NCI-H82 (cell line): ENCODE measurements around the gene SHMT1.
"Not testable (repeated sequence)": the region's sequence is repeated elsewhere in the genome, so short reads cannot be mapped to it uniquely, and the experiment has no call there.

Source experiments
- DNase-seq: peaks from one replicate; lab custom pipeline; 2025; lab: John Stamatoyannopoulos, UW

Gene SHMT1

GRCh38 chr17:18363101-18364049 lies at the start of gene SHMT1:
TSS of gene SHMT1 (minus strand) at chr17:18363550. CDS start at chr17:18355981, 7,569 bp downstream.
- DNase-seq, result peak; percentile 98

- DNase-seq, result not testable (repeated sequence)
These were observed 48.7 kb upstream of the SHMT1 start for GRCh38 chr17:18412001-18412538.

GRCh38 chr17:18411377-18411864 lies 48.1 kb upstream of the SHMT1 start:
- DNase-seq, result peak; percentile 57

GRCh38 chr17:18410736-18411135 lies 47.4 kb upstream of the SHMT1 start:
- peak; percentile 69 for DNase-seq

- not testable (repeated sequence) for DNase-seq
These were observed 46.0 kb upstream of the SHMT1 start for GRCh38 chr17:18409321-18409720.

GRCh38 chr17:18408906-18409305 lies 45.6 kb upstream of the SHMT1 start:
- DNase-seq, result not testable (repeated sequence)

GRCh38 chr17:18403604-18404003 lies 40.3 kb upstream of the SHMT1 start:
- not testable (repeated sequence) for DNase-seq

GRCh38 chr17:18403166-18403565 lies 39.8 kb upstream of the SHMT1 start:
- not testable (repeated sequence) for DNase-seq

GRCh38 chr17:18401872-18402590 lies 38.7 kb upstream of the SHMT1 start:
- not testable (repeated sequence) for DNase-seq

GRCh38 chr17:18388728-18389127 lies 25.4 kb upstream of the SHMT1 start:
- DNase-seq, result not testable (repeated sequence)

- DNase-seq, result not testable (repeated sequence)
These were observed 24.9 kb upstream of the SHMT1 start for GRCh38 chr17:18388266-18388665.

GRCh38 chr17:18387583-18387982 lies 24.2 kb upstream of the SHMT1 start:
- DNase-seq, result not testable (repeated sequence)

GRCh38 chr17:18384271-18384670 lies 20.9 kb upstream of the SHMT1 start:
- not testable (repeated sequence) for DNase-seq

- not testable (repeated sequence) for DNase-seq
These were observed 19.7 kb upstream of the SHMT1 start for GRCh38 chr17:18383079-18383481.

GRCh38 chr17:18382441-18383078 lies 19.2 kb upstream of the SHMT1 start:
- DNase-seq, result no peak

GRCh38 chr17:18381953-18382245 lies 18.5 kb upstream of the SHMT1 start:
- no peak for DNase-seq

GRCh38 chr17:18381158-18381952 lies 18.0 kb upstream of the SHMT1 start:
- no peak for DNase-seq

GRCh38 chr17:18380471-18381157 lies 17.3 kb upstream of the SHMT1 start:
- DNase-seq, result no peak

GRCh38 chr17:18379246-18380146 lies 16.1 kb upstream of the SHMT1 start:
- no peak for DNase-seq
